Measurements from ENCODE around the gene TEX19.
A peak's percentile ranks its signal among the peaks of the same experiment; 100 is the strongest.

The TEX19 gene

GRCh38 chr17:82384051-82384729 is 25.1 kb downstream of the TEX19 start:
- no peak overlapping the region for H3K4me3 ChIP-seq (ENCODE audit: low read depth, low read length)
- no peak for TF ChIP-seq CTCF (IDR thresholded peaks at IDR 0.05; ENCODE audit: low read depth, low read length, missing control alignments)
- no peak for DNase-seq (ENCODE audit: low read depth)

- no peak overlapping the region for H3K4me3 ChIP-seq (ENCODE audit: low read depth, low read length)
- no peak for DNase-seq (ENCODE audit: low read depth)
- TF ChIP-seq CTCF (IDR thresholded peaks at IDR 0.05; ENCODE audit: low read depth, low read length, missing control alignments): peak; percentile 21
Measured at GRCh38 chr17:82384730-82385481, 25.9 kb downstream of the TEX19 start.

- DNase-seq (ENCODE audit: low read depth): no peak
- H3K4me3 ChIP-seq (ENCODE audit: low read depth, low read length): no peak overlapping the region
- no peak for TF ChIP-seq CTCF (IDR thresholded peaks at IDR 0.05; ENCODE audit: low read depth, low read length, missing control alignments)
Measured at GRCh38 chr17:82385559-82386254, 26.7 kb downstream of the TEX19 start.

GRCh38 chr17:82386255-82386831 is 27.3 kb downstream of the TEX19 start:
- no peak for DNase-seq (ENCODE audit: low read depth)
- H3K4me3 ChIP-seq (ENCODE audit: low read depth, low read length): no peak overlapping the region

GRCh38 chr17:82386881-82387704 is 28.0 kb downstream of the TEX19 start:
- no peak for TF ChIP-seq CTCF (IDR thresholded peaks at IDR 0.05; ENCODE audit: low read depth, low read length, missing control alignments)
- H3K4me3 ChIP-seq (ENCODE audit: low read depth, low read length): no peak overlapping the region
- no peak for DNase-seq (ENCODE audit: low read depth)

More at GRCh38 chr17:82386255-82386831, 27.3 kb downstream of the TEX19 start:
- TF ChIP-seq CTCF (IDR thresholded peaks at IDR 0.05; ENCODE audit: low read depth, low read length, missing control alignments): no peak

- no peak for DNase-seq (ENCODE audit: low read depth)
- no peak overlapping the region for H3K4me3 ChIP-seq (ENCODE audit: low read depth, low read length)
- TF ChIP-seq CTCF (IDR thresholded peaks at IDR 0.05; ENCODE audit: low read depth, low read length, missing control alignments): no peak
Measured at GRCh38 chr17:82387705-82388106, 28.7 kb downstream of the TEX19 start.

All from GM12864 (cell line).